CD1c-positive myeloid dendritic cell (primary cell): ENCODE measurements around the gene FGL2.
"Not testable (repeated sequence)": the region's sequence is repeated elsewhere in the genome, so short reads cannot be mapped to it uniquely, and the experiment has no call there.

Experiments used
- DNase-seq: peaks from one replicate; pipeline ENCODE4 v3.0.0-alpha.2; 2016; ENCODE audit errors: extremely low spot score

The FGL2 gene

DNA sequence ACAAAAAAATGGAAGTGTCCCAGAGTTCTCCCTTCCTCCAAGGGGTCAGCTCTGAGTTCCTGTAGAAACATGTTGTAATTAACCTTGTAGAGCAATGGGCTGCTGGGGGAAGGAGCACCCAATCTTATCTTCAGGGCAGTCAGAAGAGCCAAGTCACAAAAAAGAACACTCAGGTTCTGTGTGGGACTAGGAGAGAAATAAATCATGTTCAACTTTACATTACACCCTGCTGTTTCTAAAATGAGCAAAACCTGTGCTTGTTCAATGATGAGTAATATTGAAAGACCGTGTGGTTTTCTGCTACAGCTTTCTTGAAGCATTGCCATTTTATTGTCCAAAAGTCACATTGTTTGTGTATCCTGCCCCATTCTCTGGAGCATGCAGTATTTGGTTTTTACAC, 42.6 kb downstream of the FGL2 start:
- DNase-seq: not testable (repeated sequence)

DNA sequence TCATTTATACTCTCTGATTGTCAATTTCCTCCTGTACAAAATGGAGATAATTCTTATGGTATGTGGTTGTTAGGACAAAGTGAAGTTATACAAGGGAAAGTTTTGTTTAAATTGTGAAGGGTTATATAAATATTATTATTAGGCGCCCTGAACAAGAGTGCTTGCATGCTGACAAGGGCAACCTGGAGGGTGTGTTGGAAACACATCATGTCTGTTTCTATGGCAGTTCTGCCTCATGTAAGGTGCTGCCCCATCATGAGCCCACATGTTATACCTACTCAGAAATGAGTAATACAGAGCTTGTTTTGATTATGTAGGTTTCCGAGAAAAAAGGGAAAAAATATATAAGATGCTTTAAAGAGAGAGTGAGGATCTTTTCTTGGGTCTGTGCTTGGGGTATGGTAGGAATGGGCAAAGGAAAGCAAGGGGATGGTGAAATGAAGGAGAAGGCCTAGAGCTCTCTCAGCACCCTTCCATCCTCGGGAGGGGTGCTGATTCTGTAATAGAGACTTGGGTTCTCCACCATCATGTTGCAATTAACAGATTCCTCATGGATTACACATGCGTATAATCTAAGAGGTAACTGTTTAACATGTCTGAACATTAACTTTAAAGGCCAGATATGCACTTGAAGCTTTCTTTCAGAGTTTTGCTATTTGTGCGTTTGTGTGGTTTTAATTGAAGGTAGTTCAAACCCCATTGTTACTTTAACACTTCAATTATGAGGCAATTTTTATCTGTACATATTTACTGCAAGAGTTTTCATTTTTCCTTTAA, 43.8 kb downstream of the FGL2 start:
- not testable (repeated sequence) for DNase-seq

DNA sequence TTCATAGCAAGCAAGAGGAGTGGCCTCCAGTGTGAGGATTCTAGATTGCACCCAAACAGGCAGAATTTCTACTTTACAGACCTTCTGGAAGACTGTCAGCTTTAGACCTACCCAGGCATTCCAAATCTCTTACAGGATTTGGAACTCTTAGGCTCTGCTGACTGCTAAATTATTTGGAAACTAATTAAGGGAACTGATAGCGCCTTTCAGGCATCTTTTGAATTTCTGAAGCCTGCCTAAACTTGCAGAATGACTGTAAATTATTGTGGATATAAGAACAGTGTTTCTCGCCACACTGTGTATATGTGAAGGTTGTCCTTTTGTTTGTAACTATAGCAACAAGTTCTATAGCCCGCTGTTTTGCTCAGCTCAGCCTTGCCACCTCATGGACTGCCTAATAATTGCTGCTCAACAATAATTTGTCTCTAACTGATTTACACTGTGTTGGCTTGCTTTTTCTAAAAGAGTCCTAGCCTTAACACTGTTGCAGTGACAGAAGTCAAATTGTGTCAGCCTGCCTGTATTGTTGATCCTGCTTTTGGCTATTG, 44.6 kb downstream of the FGL2 start:
- DNase-seq: peak; percentile 74

DNA sequence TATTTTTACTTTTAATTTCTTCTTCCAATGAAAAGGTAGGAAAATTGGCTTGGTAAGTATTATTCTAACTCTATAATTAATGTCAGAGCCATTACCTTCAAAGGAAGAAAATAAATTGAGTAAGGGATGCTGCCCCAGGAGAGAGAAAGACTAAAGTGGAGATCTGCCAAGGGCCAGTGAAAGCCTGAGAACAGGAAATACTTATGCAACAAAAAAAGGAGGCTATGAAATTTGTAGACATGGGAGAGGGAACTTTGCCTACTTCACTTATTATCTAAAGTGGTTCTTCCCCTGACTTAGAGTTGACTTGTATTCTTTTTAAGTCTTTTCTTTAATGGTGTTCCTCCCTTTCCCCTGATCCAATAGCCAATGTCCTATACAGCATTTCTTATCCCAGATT, 47.4 kb downstream of the FGL2 start:
- peak; percentile 24 for DNase-seq
